NT2/D1 (cell line): ENCODE measurements around the gene TOPAZ1.

Experiments used
- DNase-seq: peaks from one replicate; pipeline ENCODE4 v3.0.0-alpha.2; 2011; ENCODE audit warnings: low read depth, low spot score
- H3K27me3 ChIP-seq: 2 replicates; pipeline ENCODE4 v1.6.0; 2011; ENCODE audit warnings: mild to moderate bottlenecking; ENCODE audit not compliant: insufficient read length, insufficient read depth
- H3K36me3 ChIP-seq: 2 replicates; pipeline ENCODE4 v1.6.1; 2011; ENCODE audit warnings: mild to moderate bottlenecking, low read length, mixed read lengths; ENCODE audit not compliant: insufficient read depth, insufficient read length
- H3K4me1 ChIP-seq: 2 replicates; pipeline ENCODE4 v1.5.1; 2011; ENCODE audit not compliant: insufficient read depth, insufficient read length
- H3K4me3 ChIP-seq: 2 replicates; pipeline ENCODE4 v1.5.1; 2011; ENCODE audit warnings: low read depth; ENCODE audit not compliant: insufficient read length
- H3K9ac ChIP-seq: 2 replicates; pipeline ENCODE4 v1.6.0; 2011; ENCODE audit warnings: low read depth; ENCODE audit not compliant: insufficient read length
- H3K9me3 ChIP-seq: 2 replicates; pipeline ENCODE4 v1.5.1; 2011; ENCODE audit warnings: mild to moderate bottlenecking, low read length; ENCODE audit not compliant: insufficient read depth
- SUZ12 ChIP-seq: IDR thresholded peaks from 2 replicates; pipeline ENCODE4 v1.6.1; 2011; ENCODE audit not compliant: insufficient read length, insufficient read depth; ENCODE audit errors: extremely low read depth
- YY1 ChIP-seq: IDR thresholded peaks from 2 replicates; pipeline ENCODE4 v1.6.1; 2011; ENCODE audit not compliant: insufficient read length, insufficient read depth
- ZNF274 ChIP-seq: IDR thresholded peaks from 2 replicates; pipeline ENCODE4 v1.6.1; 2011; ENCODE audit warnings: mild to moderate bottlenecking, low read depth, low read length

Gene TOPAZ1

GRCh38 chr3:44222337-44222736 lies 19.3 kb upstream of the TOPAZ1 start:
- H3K27me3 ChIP-seq: no peaks in the 10 kb centered on the region
- no peaks in the 10 kb centered on the region for H3K4me1 ChIP-seq
- TF ChIP-seq YY1 (no peak), ZNF274 (no peak), SUZ12 (no peak)
- H3K9ac ChIP-seq: no peak overlapping the region
- H3K9me3 ChIP-seq: no peaks in the 10 kb centered on the region
- no peak overlapping the region for H3K4me3 ChIP-seq
- no peaks in the 10 kb centered on the region for H3K36me3 ChIP-seq
- no peak for DNase-seq

GRCh38 chr3:44223299-44223698 lies 18.4 kb upstream of the TOPAZ1 start:
- Histone ChIP-seq H3K36me3 (no peaks in the 10 kb centered on the region), H3K4me3 (no peak overlapping the region), H3K4me1 (no peaks in the 10 kb centered on the region), H3K9me3 (no peaks in the 10 kb centered on the region), H3K9ac (no peak overlapping the region), H3K27me3 (no peaks in the 10 kb centered on the region)
- TF ChIP-seq SUZ12 (no peak), ZNF274 (no peak), YY1 (no peak)
- DNase-seq: no peak

- Histone ChIP-seq H3K9me3 (no peaks in the 10 kb centered on the region), H3K36me3 (no peaks in the 10 kb centered on the region), H3K27me3 (no peaks in the 10 kb centered on the region), H3K9ac (no peak overlapping the region), H3K4me3 (no peak overlapping the region), H3K4me1 (no peaks in the 10 kb centered on the region)
- TF ChIP-seq YY1 (no peak), ZNF274 (no peak), SUZ12 (no peak)
- DNase-seq: no peak
Observed at GRCh38 chr3:44224131-44224530, 17.6 kb upstream of the TOPAZ1 start.

GRCh38 chr3:44226573-44226972 lies 15.1 kb upstream of the TOPAZ1 start:
- Histone ChIP-seq H3K4me3 (no peak overlapping the region), H3K9me3 (no peaks in the 10 kb centered on the region), H3K4me1 (no peaks in the 10 kb centered on the region), H3K27me3 (no peaks in the 10 kb centered on the region), H3K36me3 (no peaks in the 10 kb centered on the region), H3K9ac (no peak overlapping the region)
- DNase-seq: no peak
- TF ChIP-seq SUZ12 (no peak), ZNF274 (no peak), YY1 (no peak)

GRCh38 chr3:44227632-44228031 lies 14.1 kb upstream of the TOPAZ1 start:
- H3K36me3 ChIP-seq: no peaks in the 10 kb centered on the region
- TF ChIP-seq YY1: no peak
- TF ChIP-seq ZNF274: no peak
- TF ChIP-seq SUZ12: no peak
- H3K4me1 ChIP-seq: no peaks in the 10 kb centered on the region
- H3K9ac ChIP-seq: no peak overlapping the region
- H3K9me3 ChIP-seq: no peaks in the 10 kb centered on the region
- H3K27me3 ChIP-seq: no peaks in the 10 kb centered on the region
- H3K4me3 ChIP-seq: no peak overlapping the region
- no peak for DNase-seq

GRCh38 chr3:44228900-44229299 lies 12.8 kb upstream of the TOPAZ1 start:
- H3K27me3 ChIP-seq: no peaks in the 10 kb centered on the region
- no peak overlapping the region for H3K9ac ChIP-seq
- H3K4me3 ChIP-seq: no peak overlapping the region
- H3K4me1 ChIP-seq: no peaks in the 10 kb centered on the region
- no peak for DNase-seq
- H3K36me3 ChIP-seq: no peaks in the 10 kb centered on the region
- H3K9me3 ChIP-seq: no peaks in the 10 kb centered on the region
- TF ChIP-seq ZNF274: no peak
- no peak for TF ChIP-seq SUZ12
- TF ChIP-seq YY1: no peak

- no peaks in the 10 kb centered on the region for H3K27me3 ChIP-seq
- DNase-seq: no peak
- no peak overlapping the region for H3K9ac ChIP-seq
- H3K4me1 ChIP-seq: no peaks in the 10 kb centered on the region
- no peak for TF ChIP-seq ZNF274
- TF ChIP-seq SUZ12: no peak
- TF ChIP-seq YY1: no peak
- no peaks in the 10 kb centered on the region for H3K36me3 ChIP-seq
- no peaks in the 10 kb centered on the region for H3K9me3 ChIP-seq
- H3K4me3 ChIP-seq: no peak overlapping the region
Observed at GRCh38 chr3:44232407-44232806, 9.3 kb upstream of the TOPAZ1 start.
